OCI-LY1 (cell line): ENCODE data around the gene SPTSSA.

Experiments used
- H2AFZ ChIP-seq: fragments of 200-600 bp; sonication (generic), shearing (Covaris generic); 2 replicates; pipeline ENCODE4 v1.6.0; 2014; ENCODE audit warnings: antibody characterized with exemption, mild to moderate bottlenecking, low read length
- H3F3A ChIP-seq: fragments of 200-600 bp; sonication (generic), shearing (Covaris generic); 2 replicates; pipeline ENCODE4 v1.6.0; 2014; ENCODE audit warnings: mild to moderate bottlenecking, antibody characterized with exemption, low read length, moderate library complexity; ENCODE audit not compliant: insufficient read depth
- H3K27ac ChIP-seq: fragments of 200-600 bp; sonication (generic); 2 replicates; pipeline ENCODE4 v1.5.1; 2014; ENCODE audit warnings: low read length, mixed run types, mild to moderate bottlenecking, low read depth; ENCODE audit not compliant: poor library complexity, severe bottlenecking
- H3K27me3 ChIP-seq: fragments of 200-600 bp; sonication (generic); 2 replicates; pipeline ENCODE4 v1.6.0; 2014; ENCODE audit warnings: antibody characterized with exemption, mild to moderate bottlenecking, low read length, moderate library complexity; ENCODE audit not compliant: insufficient read depth
- H3K36me3 ChIP-seq: fragments of 200-600 bp; sonication (generic); 2 replicates; pipeline ENCODE4 v1.6.1; 2014; ENCODE audit warnings: mild to moderate bottlenecking, antibody characterized with exemption, low read length, moderate library complexity, mixed read lengths; ENCODE audit not compliant: insufficient read depth
- H3K4me1 ChIP-seq: fragments of 200-600 bp; sonication (generic); 2 replicates; pipeline ENCODE4 v1.5.1; 2014; ENCODE audit warnings: mild to moderate bottlenecking, low read length, moderate library complexity; ENCODE audit not compliant: insufficient read depth, severe bottlenecking
- H3K4me2 ChIP-seq: fragments of 200-600 bp; sonication (generic), shearing (Covaris generic); 2 replicates; pipeline ENCODE4 v1.6.1; 2014; ENCODE audit warnings: low read length
- H3K4me3 ChIP-seq: fragments of 200-600 bp; sonication (generic); 2 replicates; pipeline ENCODE4 v1.5.1; 2014; ENCODE audit warnings: low read length, low read depth, mild to moderate bottlenecking, mixed read lengths; ENCODE audit not compliant: poor library complexity, severe bottlenecking
- H3K79me2 ChIP-seq: fragments of 200-600 bp; shearing (Covaris generic); 2 replicates; pipeline ENCODE4 v1.6.1; 2016; ENCODE audit warnings: mixed run types, low read length, mixed read lengths; ENCODE audit not compliant: insufficient read depth
- H3K9ac ChIP-seq: fragments of 200-600 bp; sonication (generic), shearing (Covaris generic); 2 replicates; pipeline ENCODE4 v1.6.1; 2014; ENCODE audit warnings: mild to moderate bottlenecking, low read length, mixed read lengths
- H3K9me2 ChIP-seq: fragments of 200-600 bp; sonication (generic), shearing (Covaris generic); 2 replicates; pipeline ENCODE4 v1.6.1; 2014; ENCODE audit warnings: low read depth, mild to moderate bottlenecking, low read length, mixed read lengths
- H3K9me3 ChIP-seq: fragments of 200-600 bp; shearing (Covaris generic); 2 replicates; pipeline ENCODE4 v1.6.1; 2014; ENCODE audit warnings: low read length, mixed read lengths
- H4K20me1 ChIP-seq: fragments of 200-600 bp; sonication (generic), shearing (Covaris generic); 2 replicates; pipeline ENCODE4 v1.6.0; 2016; ENCODE audit warnings: mild to moderate bottlenecking, low read length; ENCODE audit not compliant: insufficient read depth
- CTCF ChIP-seq: fragments of 200-600 bp; sonication (generic), shearing (Covaris generic); IDR thresholded peaks from 2 replicates; pipeline ENCODE4 v1.5.1; 2017; ENCODE audit warnings: mild to moderate bottlenecking, antibody characterized with exemption, low read length, moderate library complexity, mixed read lengths
- EZH2 ChIP-seq: fragments of 200-600 bp; sonication (generic), shearing (Covaris generic); IDR thresholded peaks from 2 replicates; pipeline ENCODE4 v1.8.0; 2017; ENCODE audit warnings: borderline replicate concordance, mixed run types, mild to moderate bottlenecking, antibody characterized with exemption, low read length, moderate library complexity, mixed read lengths

Gene SPTSSA

GRCh38 chr14:34498684-34499412 is 36.8 kb upstream of the SPTSSA start:
- Histone ChIP-seq H3K9me2 (no peaks in the 10 kb centered on the region), H3F3A (no peaks in the 10 kb centered on the region), H2AFZ (no peak overlapping the region), H3K79me2 (no peaks in the 10 kb centered on the region), H3K27ac (no peak overlapping the region), H3K9me3 (no peaks in the 10 kb centered on the region), H3K27me3 (no peaks in the 10 kb centered on the region), H3K9ac (no peak overlapping the region), H3K4me3 (no peak overlapping the region), H4K20me1 (no peaks in the 10 kb centered on the region), H3K36me3 (no peaks in the 10 kb centered on the region), H3K4me2 (no peak overlapping the region), H3K4me1 (no peaks in the 10 kb centered on the region)
- TF ChIP-seq EZH2 (no peak), CTCF (peak; percentile 66)

- no peaks in the 10 kb centered on the region for H3K9me2 ChIP-seq
- H3K9me3 ChIP-seq, result no peaks in the 10 kb centered on the region
- no peak overlapping the region for H2AFZ ChIP-seq
- no peaks in the 10 kb centered on the region for H3K36me3 ChIP-seq
- no peak overlapping the region for H3K9ac ChIP-seq
- H4K20me1 ChIP-seq, result no peaks in the 10 kb centered on the region
- H3K27ac ChIP-seq, result no peak overlapping the region
- H3F3A ChIP-seq, result no peaks in the 10 kb centered on the region
- no peak overlapping the region for H3K4me3 ChIP-seq
- H3K27me3 ChIP-seq, result no peaks in the 10 kb centered on the region
- no peaks in the 10 kb centered on the region for H3K79me2 ChIP-seq
- no peak overlapping the region for H3K4me2 ChIP-seq
- TF ChIP-seq CTCF (no peak), EZH2 (no peak)
- H3K4me1 ChIP-seq, result no peaks in the 10 kb centered on the region
These were observed 34.9 kb upstream of the SPTSSA start for GRCh38 chr14:34496679-34497513.

- Histone ChIP-seq H3K9ac (no peak overlapping the region), H3K9me3 (no peaks in the 10 kb centered on the region), H3K9me2 (no peaks in the 10 kb centered on the region), H3K4me3 (no peak overlapping the region), H3F3A (no peaks in the 10 kb centered on the region), H3K36me3 (no peaks in the 10 kb centered on the region), H3K79me2 (no peaks in the 10 kb centered on the region), H2AFZ (no peak overlapping the region), H4K20me1 (no peaks in the 10 kb centered on the region), H3K4me1 (no peaks in the 10 kb centered on the region), H3K27me3 (no peaks in the 10 kb centered on the region), H3K27ac (no peak overlapping the region), H3K4me2 (no peak overlapping the region)
- TF ChIP-seq CTCF, result no peak
- no peak for TF ChIP-seq EZH2
These were observed 34.1 kb upstream of the SPTSSA start for GRCh38 chr14:34496007-34496678.
